Calu3 (cell line): ENCODE measurements around the gene LNP1. TPM values are rescaled to one million over a fixed set of nuclear protein-coding genes. Genes with fewer than 3 reads are reported as not detected.

Experiments used
- BruUV-seq: library from RNA; stranded (reverse); fragments of 400-500 nt; replicated peaks from 2 replicates; lab custom pipeline; 2021; lab: Mats Ljungman, UMichigan
- CTCF ChIA-PET: fragments of 300-600 bp; sonication (Branson Sonifier 250); formaldehyde crosslinking; loops from one replicate; lab custom pipeline; 2022; ENCODE audit warnings: antibody characterized with exemption; lab: Charles Lee
- DNase-seq: peaks from one replicate; pipeline ENCODE4 v3.0.0; 2022
- H3K27ac Mint-ChIP-seq: one replicate; pipeline ENCODE4 v1.8.0; 2022; ENCODE audit warnings: mixed read lengths; ENCODE audit not compliant: unreplicated experiment
- H3K27me3 Mint-ChIP-seq: one replicate; pipeline ENCODE4 v1.8.0; 2022; ENCODE audit warnings: mixed read lengths; ENCODE audit not compliant: unreplicated experiment
- H3K36me3 Mint-ChIP-seq: one replicate; pipeline ENCODE4 v1.8.0; 2022; ENCODE audit warnings: mild to moderate bottlenecking, moderate library complexity, mixed read lengths; ENCODE audit not compliant: insufficient read depth, unreplicated experiment
- H3K4me1 Mint-ChIP-seq: one replicate; pipeline ENCODE4 v1.8.0; 2022; ENCODE audit warnings: mild to moderate bottlenecking, low read depth, mixed read lengths; ENCODE audit not compliant: unreplicated experiment
- H3K4me3 Mint-ChIP-seq: one replicate; pipeline ENCODE4 v1.8.0; 2022; ENCODE audit warnings: mild to moderate bottlenecking, low read depth, moderate library complexity, mixed read lengths; ENCODE audit not compliant: unreplicated experiment
- H3K9me3 Mint-ChIP-seq: one replicate; pipeline ENCODE4 v1.8.0; 2022; ENCODE audit warnings: low read depth, mixed read lengths; ENCODE audit not compliant: unreplicated experiment
- CTCF ChIP-seq: fragments of 200-600 bp; IDR thresholded peaks from one replicate; pipeline ENCODE4 v1.8.0; 2022; ENCODE audit warnings: antibody characterized with exemption; ENCODE audit not compliant: unreplicated experiment
- intact Hi-C: fragments of 100-400 bp; cut with micrococcal nuclease; formaldehyde crosslinking; loops from one replicate; pipeline ENCODE4 v1.10.0; 2022; ENCODE audit not compliant: unreplicated experiment
- total RNA-seq: library from RNA; stranded (reverse); gene quantifications from 2 replicates; pipeline ENCODE4 v1.2.3, GENCODE V29; 2022

LNP1 gene
- total RNA-seq, 1 experiment from 2014 or later = 1.8 TPM

DNA sequence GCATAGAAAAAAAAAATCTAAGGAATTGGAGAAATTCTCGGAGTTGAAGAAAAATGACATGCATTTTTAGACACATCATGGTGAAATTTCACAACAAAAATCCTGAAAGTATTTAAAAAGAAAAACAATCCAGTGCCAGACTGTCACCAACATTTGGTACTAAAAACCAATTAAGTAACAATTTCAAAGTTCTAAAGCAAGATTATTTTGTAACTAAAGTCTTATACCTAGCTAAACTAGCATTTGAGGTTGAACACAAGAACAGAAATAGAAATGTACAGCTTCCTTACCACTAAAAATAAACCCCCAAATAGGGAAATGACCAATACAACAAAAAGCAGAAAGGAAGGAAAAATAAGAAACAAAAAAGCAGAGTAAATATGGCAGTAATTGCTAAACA lies 12.3 kb upstream of the LNP1 start:
- H3K27me3 Mint-ChIP-seq = no peaks in the 10 kb centered on the region
- no peak for TF ChIP-seq CTCF
- CTCF ChIA-PET = no interaction called here
- no peaks in the 10 kb centered on the region for H3K9me3 Mint-ChIP-seq
- H3K36me3 Mint-ChIP-seq = no peaks in the 10 kb centered on the region
- no peaks in the 10 kb centered on the region for H3K4me1 Mint-ChIP-seq
- no TSS peak for BruUV-seq
- no peak overlapping the region for H3K27ac Mint-ChIP-seq
- intact Hi-C loops = loop anchor here (5.0 kb wide), 1 partner anchor 203 kb away; no protein-coding TSS in a partner anchor
- DNase-seq = no peak
- H3K4me3 Mint-ChIP-seq = no peak overlapping the region

DNA sequence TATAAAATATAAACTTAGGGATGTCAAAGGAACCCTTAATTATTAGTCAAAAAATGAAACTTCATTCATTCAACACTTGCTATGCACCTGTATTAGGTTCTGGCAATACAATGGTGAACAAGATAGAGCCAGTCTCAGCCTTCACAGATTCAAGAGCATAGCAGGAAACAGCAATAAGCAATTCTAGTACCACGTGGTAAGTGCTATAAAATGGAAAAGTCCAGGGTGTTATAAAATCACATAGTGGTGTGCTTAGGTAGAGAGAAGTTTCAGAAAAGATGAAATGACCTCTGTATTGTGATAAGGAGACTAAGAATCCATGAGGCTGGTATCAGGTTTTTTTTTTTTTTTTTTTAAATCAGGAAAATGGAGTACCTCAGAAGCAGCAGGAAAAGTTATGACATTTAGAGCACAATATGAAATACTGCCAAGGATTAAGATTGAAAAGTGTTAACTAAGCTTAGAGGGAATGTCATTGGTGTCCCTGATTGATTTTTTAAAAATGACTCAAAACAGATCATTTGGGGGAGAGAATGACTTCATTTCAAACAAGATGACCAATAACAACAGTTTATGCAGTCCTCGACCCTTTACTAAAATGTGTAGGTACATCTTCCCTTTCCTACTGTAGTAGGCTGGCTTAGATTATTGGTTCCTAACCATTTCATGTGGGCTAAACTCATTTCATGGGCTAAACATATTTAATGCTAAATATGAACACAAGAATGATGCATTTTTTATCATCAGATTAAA lies 5.5 kb upstream of the LNP1 start:
- BruUV-seq = no TSS peak
- DNase-seq = no peak
- intact Hi-C loops = no loop called here
- Mint-ChIP-seq H3K27me3 (no peaks in the 10 kb centered on the region), H3K4me1 (peaks cover 7% of the 10 kb centered on the region), H3K4me3 (no peak overlapping the region), H3K36me3 (peaks cover 21% of the 10 kb centered on the region), H3K9me3 (no peaks in the 10 kb centered on the region), H3K27ac (no peak overlapping the region)
- TF ChIP-seq CTCF = no peak
- CTCF ChIA-PET = interaction anchor here (0.6 kb wide), 3 partner anchors 38 to 313 kb away, joined by 3 to 5 read pairs (median 5); partner anchors contain the start of gene TFG

DNA sequence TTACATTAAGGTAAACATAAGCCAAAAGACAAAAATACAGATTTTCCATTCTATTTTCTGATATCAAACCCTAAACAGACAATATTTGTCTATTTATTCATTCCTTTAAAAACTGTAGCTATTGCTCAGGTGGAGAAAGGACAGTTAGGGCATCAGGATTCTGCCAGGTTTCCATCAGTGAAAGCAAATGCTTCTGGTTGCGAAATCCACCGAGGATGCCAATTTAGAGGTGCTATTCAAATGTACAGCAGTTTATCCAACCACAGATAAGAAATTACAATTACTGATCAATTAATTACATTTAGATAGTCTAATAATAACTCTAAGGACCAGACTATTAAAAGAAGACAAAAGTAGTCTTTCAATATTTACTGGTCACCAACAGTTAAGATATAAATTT lies 4.4 kb upstream of the LNP1 start:
- no TSS peak for BruUV-seq
- Mint-ChIP-seq H3K36me3 (peaks cover 32% of the 10 kb centered on the region), H3K27me3 (no peaks in the 10 kb centered on the region), H3K9me3 (no peaks in the 10 kb centered on the region), H3K4me3 (no peak overlapping the region), H3K27ac (no peak overlapping the region), H3K4me1 (peaks cover 7% of the 10 kb centered on the region)
- CTCF ChIA-PET = no interaction called here
- DNase-seq = no peak
- no peak for TF ChIP-seq CTCF
- intact Hi-C loops = no loop called here

- CTCF ChIA-PET = interaction anchor here (0.9 kb wide), 1 partner anchor 236 kb away, joined by 3 read pairs; no protein-coding TSS in a partner anchor
- H3K9me3 Mint-ChIP-seq = no peaks in the 10 kb centered on the region
- H3K27me3 Mint-ChIP-seq = no peaks in the 10 kb centered on the region
- TSS peak; percentile 27 for BruUV-seq
- H3K36me3 Mint-ChIP-seq = peaks cover 37% of the 10 kb centered on the region
- DNase-seq = no peak
- intact Hi-C loops = loop anchor here (5.0 kb wide), 1 partner anchor 193 kb away; no protein-coding TSS in a partner anchor
- H3K4me1 Mint-ChIP-seq = peaks cover 7% of the 10 kb centered on the region
- TF ChIP-seq CTCF = no peak
- H3K27ac Mint-ChIP-seq = peak overlapping the region; percentile 98
- peak overlapping the region; percentile 85 for H3K4me3 Mint-ChIP-seq
Measured at GRCh38 chr3:100399341-100400071, 1.8 kb upstream of the LNP1 start.
